HG03025 (cell line): Measurements from ENCODE around the gene RASGEF1B.

Experiments
- ATAC-seq: cut with Tn5 transposase; IDR thresholded peaks from one replicate; pipeline ENCODE4 v1.9.1; 2021; ENCODE audit warnings: mild to moderate bottlenecking, moderate library complexity; ENCODE audit not compliant: unreplicated experiment, low FRiP score

Gene RASGEF1B

DNA sequence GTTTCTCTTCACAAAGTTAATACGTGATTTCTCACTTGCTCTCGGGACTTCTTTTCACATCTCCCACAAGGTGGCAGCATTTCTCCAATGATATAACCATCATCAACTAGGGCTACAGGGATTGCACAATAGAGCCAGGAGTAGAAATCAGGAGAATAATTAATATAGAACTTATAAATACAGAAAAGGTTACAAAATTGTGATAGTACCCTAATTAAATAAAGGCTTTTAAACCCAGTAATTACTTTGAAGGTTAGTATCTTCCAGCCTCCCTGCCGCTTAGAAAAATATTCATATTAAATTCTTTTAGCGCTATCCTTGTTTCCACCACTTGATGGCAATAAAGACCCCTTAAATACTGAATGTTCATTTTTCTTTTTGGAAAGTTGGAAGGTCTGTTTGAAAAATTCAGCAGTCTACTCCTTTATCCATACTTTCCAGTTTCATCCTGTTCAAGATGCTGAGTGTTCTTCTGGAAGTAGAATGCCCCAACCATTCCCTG lies 65.8 kb downstream of the RASGEF1B start:
- ATAC-seq: peak; percentile 81

GRCh38 chr4:81404741-81405140 lies 67.0 kb downstream of the RASGEF1B start:
- no peak for ATAC-seq

DNA sequence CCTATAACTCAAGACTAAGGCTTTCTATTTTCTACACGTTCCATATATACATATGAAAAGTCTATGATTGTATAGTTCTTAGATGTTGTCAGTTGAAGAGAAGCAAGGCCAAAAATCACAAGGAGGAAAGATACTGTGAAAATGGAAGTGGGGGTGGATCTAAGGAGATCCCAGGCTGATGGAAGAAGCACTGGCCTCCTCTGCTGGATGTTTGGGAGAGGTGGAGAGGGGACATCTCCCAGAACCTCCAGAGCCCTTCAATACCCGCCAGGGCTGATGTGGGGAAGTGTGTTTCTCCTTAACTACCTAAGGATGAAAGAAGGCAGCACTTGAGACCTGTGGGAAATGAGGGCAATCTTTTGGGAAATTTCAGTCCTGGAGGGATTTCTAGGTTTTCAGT lies 67.4 kb downstream of the RASGEF1B start:
- ATAC-seq: no peak

DNA sequence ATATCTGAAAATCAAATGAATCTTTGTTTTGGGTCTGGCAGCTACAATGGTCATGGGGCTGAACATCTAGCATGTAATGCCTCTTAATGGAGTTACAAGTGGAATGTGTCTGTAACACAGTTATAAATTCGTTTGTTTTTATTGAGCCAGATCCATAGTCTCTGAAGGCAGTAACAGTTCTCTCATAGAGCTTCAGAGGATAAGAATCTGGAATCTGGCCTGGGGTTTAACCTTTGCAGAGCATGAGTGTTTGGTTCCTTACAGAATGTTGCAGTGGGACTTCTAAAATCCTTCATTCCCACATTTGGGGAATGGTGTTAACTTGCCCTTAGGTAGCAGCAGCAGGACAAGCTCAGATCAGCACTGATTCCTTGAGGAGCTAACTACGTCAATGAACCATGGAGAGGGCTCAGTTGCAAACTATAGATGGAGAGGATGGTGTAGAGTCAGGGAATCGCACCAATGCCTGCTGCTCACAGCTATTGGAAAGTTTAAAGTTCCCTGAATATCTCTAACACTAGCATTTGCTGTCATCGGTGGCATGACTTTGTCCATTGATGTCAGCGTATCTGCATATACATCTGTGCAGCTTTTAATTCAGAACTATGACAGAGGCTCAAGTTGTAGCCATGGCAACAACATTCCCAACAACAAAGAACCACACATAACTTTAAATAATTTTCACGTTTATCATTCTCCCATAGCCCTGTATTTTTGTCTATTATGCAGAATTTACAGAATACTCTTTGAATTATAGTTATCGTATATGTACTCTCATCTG lies 72.2 kb downstream of the RASGEF1B start:
- no peak for ATAC-seq

DNA sequence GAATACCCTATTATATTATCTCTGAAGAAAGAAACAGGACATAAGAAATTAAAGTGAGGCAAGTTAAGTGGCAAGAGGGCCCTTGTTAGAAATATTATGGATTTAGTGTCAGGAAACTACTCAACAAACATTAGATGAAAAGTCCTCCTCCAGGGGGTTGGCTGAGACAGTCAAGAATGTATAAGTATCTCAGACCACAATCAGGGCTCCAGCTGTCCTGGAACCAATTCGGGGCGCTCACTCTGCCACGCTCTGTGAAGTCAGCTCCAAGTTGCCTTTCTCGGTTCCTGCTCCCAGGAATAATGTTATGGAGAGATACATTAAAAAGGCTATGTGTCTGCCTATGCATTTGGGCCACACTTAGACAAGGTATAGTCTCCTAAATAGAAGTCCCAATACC lies 73.3 kb downstream of the RASGEF1B start:
- no peak for ATAC-seq

- ATAC-seq: no peak
Observed at GRCh38 chr4:81397635-81398034, 74.1 kb downstream of the RASGEF1B start.

DNA sequence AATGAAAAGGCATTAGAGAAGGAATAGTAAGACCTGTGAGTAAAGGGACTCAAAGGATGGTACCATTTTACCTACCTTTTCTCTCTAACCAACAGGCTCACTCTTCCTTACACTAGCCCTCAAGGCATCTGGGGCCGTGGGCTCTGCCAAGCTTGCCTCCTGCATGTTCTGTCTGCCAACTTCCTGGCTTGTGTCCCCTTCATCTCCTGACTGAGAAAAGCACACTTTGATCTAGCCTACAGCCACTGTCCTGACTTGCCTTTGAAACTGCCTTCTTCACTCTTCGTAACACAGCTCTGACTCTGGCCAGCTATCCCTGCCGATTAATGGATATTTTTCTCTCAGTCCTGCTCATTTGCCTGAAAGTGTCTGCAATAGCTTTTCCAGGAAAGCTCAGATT lies 76.5 kb downstream of the RASGEF1B start:
- ATAC-seq: no peak

GRCh38 chr4:81392164-81392563 lies 79.5 kb downstream of the RASGEF1B start:
- no peak for ATAC-seq

- no peak for ATAC-seq
Observed at GRCh38 chr4:81389720-81390119, 82.0 kb downstream of the RASGEF1B start.

- no peak for ATAC-seq
Observed at GRCh38 chr4:81380437-81380836, 91.3 kb downstream of the RASGEF1B start.

- ATAC-seq: no peak
Observed at GRCh38 chr4:81378386-81378785, 93.3 kb downstream of the RASGEF1B start.

DNA sequence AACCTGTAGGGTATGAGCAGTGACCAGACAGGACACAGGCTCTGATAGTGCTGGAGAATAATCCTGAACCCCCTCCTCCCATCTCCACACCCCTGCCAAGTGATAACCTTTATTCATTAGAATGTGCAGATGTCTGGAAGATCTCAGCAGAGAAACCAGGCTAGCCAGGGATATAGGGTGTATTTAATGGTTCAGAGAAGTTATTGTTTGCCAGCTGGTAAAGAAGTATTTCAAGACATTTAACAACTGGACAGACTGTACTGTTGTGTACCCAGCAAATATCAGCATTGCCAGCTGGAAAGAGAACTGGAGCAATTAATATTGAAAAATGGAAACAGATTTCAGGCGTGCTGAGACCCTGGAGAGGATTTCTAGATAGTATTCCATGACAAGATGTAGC lies 94.5 kb downstream of the RASGEF1B start:
- ATAC-seq: no peak

- ATAC-seq: no peak
Observed at GRCh38 chr4:81376720-81377119, 95.0 kb downstream of the RASGEF1B start.
